Common myeloid progenitor, CD34-positive (primary cell): Measurements from ENCODE around the gene KCNIP3.

Source experiments
- CTCF ChIA-PET: fragments of 350-600 bp; sonication (Branson Sonifier 250); formaldehyde crosslinking; loops from one replicate; lab custom pipeline; 2021; ENCODE audit warnings: antibody characterized with exemption; lab: Charles Lee
- POLR2A ChIA-PET: fragments of 350-600 bp; sonication (Branson Sonifier 250); formaldehyde crosslinking; loops from one replicate; lab custom pipeline; 2021; ENCODE audit warnings: antibody characterized with exemption; lab: Charles Lee
- DNase-seq, 3 donors: peaks; one replicate each; pipeline versions ENCODE4 v3.0.0 to v3.0.0-alpha.2; 2013
- H3K27ac ChIP-seq, 2 experiments: 1 replicate in 1 of 2; 2 replicates in 1 of 2; pipeline ENCODE4 v1.7.0; 2013; ENCODE audit warnings: inconsistent platforms in 2 of 2, low read length in 2 of 2, mild to moderate bottlenecking in 2 of 2, low read depth in 1 of 2, moderate library complexity in 1 of 2; ENCODE audit not compliant: severe bottlenecking in 2 of 2, insufficient read depth in 1 of 2, poor library complexity in 1 of 2
- H3K27me3 ChIP-seq, 5 experiments: replicated peaks in 2 of 5; 1 replicate in 3 of 5; 2 replicates in 2 of 5; pipeline versions ENCODE4 v1.6.1 to v1.7.0; 2013; ENCODE audit warnings: low read length in 4 of 5, mild to moderate bottlenecking in 2 of 5, moderate library complexity in 2 of 5, inconsistent platforms in 1 of 5; ENCODE audit not compliant: insufficient read depth in 5 of 5, control insufficient read depth in 4 of 5
- H3K36me3 ChIP-seq, 4 experiments: 1 replicate in 2 of 4; 2 replicates in 2 of 4; pipeline versions ENCODE4 v1.6.1 to v1.7.0; 2013; ENCODE audit warnings: low read length in 3 of 4, control low read depth in 1 of 4, mild to moderate bottlenecking in 1 of 4; ENCODE audit not compliant: control insufficient read depth in 4 of 4, insufficient read depth in 4 of 4
- H3K4me1 ChIP-seq, 4 experiments: 1 replicate in 3 of 4; 2 replicates in 1 of 4; pipeline versions ENCODE4 v1.6.1 to v1.7.1; 2013; ENCODE audit warnings: low read length in 3 of 4, mild to moderate bottlenecking in 3 of 4, control low read depth in 1 of 4, inconsistent platforms in 1 of 4, moderate library complexity in 1 of 4; ENCODE audit not compliant: control insufficient read depth in 4 of 4, insufficient read depth in 4 of 4; ENCODE audit errors: control extremely low read depth in 1 of 4
- H3K4me3 ChIP-seq, 7 experiments: 1 replicate in 4 of 7; 2 replicates in 3 of 7; pipeline versions ENCODE4 v1.5.1 to v1.7.0; 2013; ENCODE audit warnings: mild to moderate bottlenecking in 7 of 7, low read length in 6 of 7, moderate library complexity in 6 of 7, inconsistent platforms in 2 of 7, low read depth in 2 of 7, control low read depth in 1 of 7; ENCODE audit not compliant: insufficient read depth in 4 of 7, control insufficient read depth in 1 of 7; ENCODE audit errors: extremely low read depth in 1 of 7
- H3K9me3 ChIP-seq, 5 experiments: 1 replicate in 4 of 5; 2 replicates in 1 of 5; pipeline versions ENCODE4 v1.6.1 to v1.7.1; 2013; ENCODE audit warnings: low read length in 4 of 5, mild to moderate bottlenecking in 2 of 5, inconsistent platforms in 1 of 5, low read depth in 1 of 5, moderate library complexity in 1 of 5; ENCODE audit not compliant: control insufficient read depth in 4 of 5, insufficient read depth in 2 of 5; ENCODE audit errors: control extremely low read depth in 1 of 5
- WGBS: methylation state at CpG from one replicate; pipeline ENCODE4 v1.1.5; 2013; ENCODE audit not compliant: insufficient coverage; 5-methylcytosine and 5-hydroxymethylcytosine counted together

Gene KCNIP3

DNA sequence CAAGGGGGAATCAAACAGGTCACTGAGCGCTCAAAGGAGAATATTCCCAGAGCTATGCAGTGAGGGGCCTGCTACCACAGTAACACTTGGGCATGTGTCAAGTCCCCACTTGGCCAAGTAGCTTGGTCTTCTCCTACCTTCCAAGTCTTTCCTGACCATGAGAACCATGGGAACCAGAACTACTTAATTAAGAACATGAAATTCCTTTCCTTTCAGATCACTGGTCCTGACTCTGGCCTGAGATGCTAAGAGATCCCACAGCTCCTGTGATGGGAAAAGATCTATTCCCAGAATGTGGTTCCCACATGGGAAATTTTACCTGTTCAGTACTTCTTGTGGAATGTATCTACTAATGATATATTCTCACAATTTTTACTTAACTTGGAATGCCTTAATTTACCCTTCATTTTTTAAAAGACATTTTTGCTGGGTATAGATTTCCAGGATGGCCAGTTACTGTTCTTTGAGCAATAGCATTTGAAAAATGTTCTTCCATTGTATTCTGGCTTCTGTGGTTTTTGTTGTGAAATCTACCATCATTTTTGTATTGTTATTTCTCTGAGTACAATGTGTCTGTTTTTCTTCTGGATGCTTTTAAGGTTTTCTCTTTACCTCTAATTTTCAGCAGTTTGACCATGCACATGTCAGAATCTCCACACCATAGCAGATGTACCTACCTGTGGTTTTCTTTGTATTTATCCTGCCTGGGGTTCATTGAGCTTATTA is 37.9 kb downstream of the KCNIP3 start:
- ChIA-PET POLR2A (no interaction called here), CTCF (interaction anchor here (2.5 kb wide), 1 partner anchor 9 kb away, joined by 13 read pairs; no protein-coding TSS in a partner anchor)
- no peak for DNase-seq
- H3K4me1 ChIP-seq, result no peaks in the 10 kb centered on the region
- peaks cover 0 to 4% (median 0%) of the 10 kb centered on the region in 5 experiments for H3K27me3 ChIP-seq
- no peaks in the 10 kb centered on the region for H3K36me3 ChIP-seq
- H3K4me3 ChIP-seq, result no peak overlapping the region
- peaks cover 0 to 3% (median 0%) of the 10 kb centered on the region in 5 experiments for H3K9me3 ChIP-seq
- 100% methylated on average over 1 of the region's 1 CpG for WGBS
- H3K27ac ChIP-seq, result no peak overlapping the region

DNA sequence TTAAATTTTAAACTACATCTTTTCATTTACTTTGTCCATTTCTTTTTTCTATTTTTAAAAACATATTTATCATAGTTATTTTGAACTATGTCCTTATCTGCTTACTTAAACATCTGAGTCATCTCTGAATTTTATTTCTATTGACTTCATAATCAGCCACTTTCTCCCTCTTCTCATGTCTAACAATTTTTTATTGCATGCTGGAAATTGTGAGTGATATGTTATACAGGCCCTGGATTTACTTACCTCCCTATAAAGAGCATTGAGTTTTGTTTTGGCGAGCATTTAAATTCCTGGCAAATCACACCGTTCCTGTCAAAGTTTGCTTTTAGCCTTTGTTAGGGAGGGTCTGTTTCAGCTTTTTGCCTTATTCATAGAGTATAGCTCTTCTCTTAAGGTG is 39.3 kb downstream of the KCNIP3 start:
- POLR2A ChIA-PET, result no interaction called here
- Histone ChIP-seq H3K36me3 (no peaks in the 10 kb centered on the region), H3K4me1 (no peaks in the 10 kb centered on the region), H3K4me3 (no peak overlapping the region), H3K27me3 (peaks cover 0 to 7% (median 0%) of the 10 kb centered on the region in 5 experiments), H3K9me3 (peaks cover 0 to 3% (median 0%) of the 10 kb centered on the region in 5 experiments), H3K27ac (no peak overlapping the region)
- WGBS, result 100% methylated on average over 1 of the region's 2 CpGs
- no peak for DNase-seq
- CTCF ChIA-PET, result no interaction called here

DNA sequence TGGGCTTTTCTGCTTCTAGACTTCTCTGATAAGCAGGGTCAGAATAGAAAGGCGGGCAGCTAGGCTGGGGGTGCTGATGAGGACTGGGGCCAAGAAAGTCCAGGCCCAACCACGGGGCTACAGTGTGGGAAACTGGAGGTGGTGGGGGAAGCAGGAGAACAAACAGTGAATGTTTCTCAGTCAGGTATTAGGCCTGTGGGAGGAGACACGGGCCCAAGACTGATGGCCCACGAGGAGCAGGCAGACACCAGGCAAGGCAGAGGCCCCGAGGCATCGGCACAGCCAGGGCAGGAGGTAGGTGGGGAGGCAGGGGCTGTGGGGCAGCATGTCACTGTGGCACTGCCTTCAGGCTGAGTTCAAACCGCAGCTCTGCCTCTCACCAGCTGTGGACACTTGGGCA is 40.7 kb downstream of the KCNIP3 start:
- H3K4me3 ChIP-seq, result no peak overlapping the region
- POLR2A ChIA-PET, result no interaction called here
- peaks cover 0 to 13% (median 3%) of the 10 kb centered on the region in 5 experiments for H3K27me3 ChIP-seq
- no peak overlapping the region for H3K27ac ChIP-seq
- CTCF ChIA-PET, result no interaction called here
- H3K9me3 ChIP-seq, result peaks cover 0 to 3% (median 0%) of the 10 kb centered on the region in 5 experiments
- H3K4me1 ChIP-seq, result no peaks in the 10 kb centered on the region
- whole genome bisulfite sequencing, result 88% methylated on average over 7 of the region's 7 CpGs
- DNase-seq, result no peak
- H3K36me3 ChIP-seq, result no peaks in the 10 kb centered on the region

DNA sequence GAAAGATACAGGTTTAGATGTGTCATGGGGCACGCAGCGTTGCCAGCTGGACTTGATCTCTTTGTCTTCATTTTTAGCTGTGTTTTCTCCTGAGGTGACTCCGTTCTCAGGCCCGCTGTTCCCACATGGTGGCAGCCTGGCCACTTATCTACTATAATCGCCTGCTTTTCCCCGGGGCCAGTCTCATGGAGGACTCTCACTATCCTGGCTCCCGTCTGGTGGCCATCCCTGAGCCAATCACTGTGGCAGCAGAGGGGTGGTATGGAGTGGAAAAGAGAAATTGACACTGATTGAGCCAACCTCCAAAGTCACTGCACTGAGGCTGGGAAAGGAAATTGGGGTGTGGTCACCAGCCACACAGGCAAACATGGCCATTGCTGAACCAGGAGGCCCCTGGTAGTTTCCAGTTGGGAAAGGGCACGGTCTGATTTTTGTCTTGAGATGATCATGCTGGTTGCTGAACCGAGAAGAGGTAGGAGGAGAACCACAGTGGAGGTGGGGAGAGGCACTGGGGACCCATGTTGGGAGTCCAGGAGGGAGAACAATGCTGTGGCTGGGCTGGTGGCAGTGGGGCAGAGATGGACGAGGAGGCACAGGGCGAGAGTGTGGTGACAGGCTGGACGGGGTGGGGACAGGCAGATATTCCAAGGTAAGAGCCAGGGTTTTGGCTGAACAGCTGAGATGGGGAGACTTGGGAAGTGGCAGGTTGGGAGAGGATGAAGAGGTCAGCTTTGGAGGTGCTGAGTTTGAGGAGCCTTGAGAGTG is 45.6 kb downstream of the KCNIP3 start:
- Histone ChIP-seq H3K27me3 (peaks cover 0 to 51% (median 16%) of the 10 kb centered on the region in 5 experiments), H3K36me3 (no peaks in the 10 kb centered on the region), H3K4me3 (no peak overlapping the region), H3K9me3 (no peaks in the 10 kb centered on the region), H3K27ac (no peak overlapping the region), H3K4me1 (peaks cover 0 to 19% (median 13%) of the 10 kb centered on the region in 4 experiments)
- 95% methylated on average over 10 of the region's 12 CpGs for WGBS
- ChIA-PET POLR2A (no interaction called here), CTCF (interaction anchor here (3.4 kb wide), 1 partner anchor 8 kb away, joined by 13 read pairs; no protein-coding TSS in a partner anchor)
- no peak for DNase-seq

DNA sequence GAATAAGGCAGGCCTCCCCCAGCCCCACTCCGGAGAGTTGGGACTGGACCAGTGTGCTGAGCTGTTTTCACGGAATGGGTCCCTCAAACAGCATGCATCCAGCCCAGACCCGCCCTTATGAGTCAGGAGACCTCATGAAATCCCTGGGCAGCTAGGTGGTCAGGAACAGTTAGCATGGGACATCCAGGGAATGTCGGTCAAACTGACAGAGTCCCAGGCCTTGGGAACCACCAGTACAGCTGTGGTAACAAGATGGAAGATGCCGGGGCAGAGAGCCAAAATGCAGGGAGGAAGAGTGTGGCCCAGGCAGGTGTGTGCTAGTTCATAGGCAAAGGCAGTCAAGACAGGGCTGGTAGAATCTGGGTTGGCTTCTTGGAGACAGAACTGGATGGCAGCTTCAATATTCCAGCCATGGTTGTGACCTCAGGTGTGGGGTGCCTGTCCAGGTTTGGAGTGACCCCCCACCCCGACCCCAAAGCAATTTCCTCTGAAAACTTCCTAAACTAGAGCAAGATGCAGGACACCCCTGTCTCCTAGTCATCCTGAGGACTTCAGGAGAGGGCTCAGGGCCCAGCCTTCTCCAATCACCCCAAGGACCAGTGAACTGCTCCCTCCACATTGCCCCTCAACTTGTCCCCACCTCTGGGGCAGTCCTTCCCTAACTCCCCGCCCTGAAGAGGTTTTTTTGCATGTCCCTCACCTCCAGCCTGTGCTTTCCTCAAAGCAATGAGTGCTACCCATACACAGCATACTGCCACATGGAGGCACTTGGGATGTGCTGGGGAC is 46.5 kb downstream of the KCNIP3 start:
- WGBS, result 98% methylated on average over 5 of the region's 7 CpGs
- Histone ChIP-seq H3K9me3 (no peaks in the 10 kb centered on the region), H3K4me3 (no peak overlapping the region), H3K4me1 (peaks cover 0 to 19% (median 13%) of the 10 kb centered on the region in 4 experiments), H3K27me3 (peaks cover 0 to 60% (median 17%) of the 10 kb centered on the region in 5 experiments), H3K27ac (no peak overlapping the region), H3K36me3 (no peaks in the 10 kb centered on the region)
- ChIA-PET POLR2A (no interaction called here), CTCF (interaction anchor here (1.2 to 3.4 kb wide), 2 partner anchors 9 to 36 kb away, joined by 3 to 13 read pairs; no protein-coding TSS in a partner anchor)
- no peak for DNase-seq

DNA sequence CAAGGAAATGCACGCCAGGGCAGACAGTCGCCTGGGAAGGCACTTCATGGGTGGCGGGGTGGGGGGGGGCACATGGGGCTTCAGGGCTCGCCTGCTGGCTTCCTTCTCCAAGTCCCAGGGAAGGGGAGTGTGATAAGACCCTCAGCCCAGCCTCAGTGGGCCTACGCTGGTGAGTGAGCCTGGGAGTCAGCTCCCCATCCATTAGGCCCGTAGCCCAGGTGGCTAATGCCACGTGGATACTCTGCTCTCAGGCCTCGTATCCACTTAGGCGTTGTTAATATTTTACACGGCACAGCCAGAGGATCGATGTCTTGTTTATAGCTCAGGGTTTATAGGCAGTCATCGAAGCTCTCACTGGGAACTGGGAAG is 47.1 kb downstream of the KCNIP3 start:
- Histone ChIP-seq H3K9me3 (no peaks in the 10 kb centered on the region), H3K36me3 (no peaks in the 10 kb centered on the region), H3K4me1 (peaks cover 0 to 19% (median 13%) of the 10 kb centered on the region in 4 experiments), H3K27me3 (peaks cover 0 to 65% (median 17%) of the 10 kb centered on the region in 5 experiments), H3K4me3 (no peak overlapping the region), H3K27ac (no peak overlapping the region)
- ChIA-PET CTCF (interaction anchor here (1.0 to 3.4 kb wide), 9 partner anchors 9 to 45 kb away, joined by 3 to 13 read pairs (median 4); no protein-coding TSS in a partner anchor), POLR2A (no interaction called here)
- WGBS, result 98% methylated on average over 12 of the region's 12 CpGs
- DNase-seq, result no peak
